ENCODE measurements around the gene ZBTB12. TPM values are rescaled to one million over a fixed set of nuclear protein-coding genes. Genes with fewer than 3 reads are reported as not detected.
A peak's percentile ranks its signal among the peaks of the same experiment; 100 is the strongest.
"Not testable (repeated sequence)": the region's sequence is repeated elsewhere in the genome, so short reads cannot be mapped to it uniquely, and the experiment has no call there.

Gene ZBTB12
- total RNA-seq, 1 donor from 2014 or later = 8.4 TPM

GRCh38 chr6:31927863-31928671 lies 26.2 kb upstream of the ZBTB12 start:
- intact Hi-C loops (cut with DNase I) = no loop called here
- DNase-seq (ENCODE audit: low spot score) = no peak
- ATAC-seq = peak; percentile 42

- intact Hi-C loops (cut with DNase I) = no loop called here
- peak; percentile 36 for ATAC-seq
- no peak for DNase-seq (ENCODE audit: low spot score)
These were observed 25.5 kb upstream of the ZBTB12 start, which contains the start of gene C2 for GRCh38 chr6:31927242-31927862. Gene C2 (plus strand): TSS chr6:31927717. CDS start chr6:31927753, 36 bp downstream.

- DNase-seq (ENCODE audit: low spot score) = no peak
These were observed 21.1 kb upstream of the ZBTB12 start for GRCh38 chr6:31922942-31923341.

GRCh38 chr6:31920811-31921210 lies 18.9 kb upstream of the ZBTB12 start:
- intact Hi-C loops (cut with DNase I) = no loop called here
- no peak for DNase-seq (ENCODE audit: low spot score)
- no peak for ATAC-seq

More at GRCh38 chr6:31922942-31923341, 21.1 kb upstream of the ZBTB12 start:
- ATAC-seq = no peak
- intact Hi-C loops (cut with DNase I) = no loop called here

GRCh38 chr6:31919624-31920303 lies 17.9 kb upstream of the ZBTB12 start:
- intact Hi-C loops (cut with DNase I) = no loop called here

GRCh38 chr6:31918069-31918720 lies 16.3 kb upstream of the ZBTB12 start:
- ATAC-seq (no peak), DNase-seq (ENCODE audit: low spot score) (no peak)
- intact Hi-C loops (cut with DNase I) = no loop called here

More at GRCh38 chr6:31919624-31920303, 17.9 kb upstream of the ZBTB12 start:
- ATAC-seq (no peak), DNase-seq (ENCODE audit: low spot score) (no peak)

- DNase-seq (ENCODE audit: low spot score) = no peak
- ATAC-seq = no peak
- intact Hi-C loops (cut with DNase I) = no loop called here
These were observed 13.9 kb upstream of the ZBTB12 start for GRCh38 chr6:31915756-31916155.

GRCh38 chr6:31915351-31915750 lies 13.5 kb upstream of the ZBTB12 start:
- intact Hi-C loops (cut with DNase I) = no loop called here
- ATAC-seq = no peak
- DNase-seq (ENCODE audit: low spot score) = no peak

GRCh38 chr6:31911826-31912585 lies 10.1 kb upstream of the ZBTB12 start:
- ATAC-seq = no peak
- no peak for DNase-seq (ENCODE audit: low spot score)
- intact Hi-C loops (cut with DNase I) = no loop called here

GRCh38 chr6:31909298-31909697 lies 7.4 kb upstream of the ZBTB12 start:
- DNase-seq (ENCODE audit: low spot score); intact Hi-C loops (cut with DNase I); ATAC-seq: not testable (repeated sequence)

GRCh38 chr6:31908791-31909190 lies 6.9 kb upstream of the ZBTB12 start:
- DNase-seq (ENCODE audit: low spot score) (no peak), ATAC-seq (no peak)
- intact Hi-C loops (cut with DNase I) = no loop called here

GRCh38 chr6:31908255-31908654 lies 6.4 kb upstream of the ZBTB12 start:
- intact Hi-C loops (cut with DNase I); ATAC-seq; DNase-seq (ENCODE audit: low spot score): not testable (repeated sequence)

- DNase-seq (ENCODE audit: low spot score) (no peak), ATAC-seq (no peak)
- intact Hi-C loops (cut with DNase I) = no loop called here
These were observed 5.4 kb upstream of the ZBTB12 start for GRCh38 chr6:31907158-31907813.

- intact Hi-C loops (cut with DNase I); ATAC-seq; DNase-seq (ENCODE audit: low spot score): not testable (repeated sequence)
These were observed 4.8 kb upstream of the ZBTB12 start for GRCh38 chr6:31906727-31907126.

- no peak for DNase-seq (ENCODE audit: low spot score)
- intact Hi-C loops (cut with DNase I) = no loop called here
- no peak for ATAC-seq
These were observed 4.2 kb upstream of the ZBTB12 start for GRCh38 chr6:31906122-31906521.

GRCh38 chr6:31905041-31905440 lies 3.2 kb upstream of the ZBTB12 start:
- DNase-seq (ENCODE audit: low spot score) (no peak), ATAC-seq (no peak)
- intact Hi-C loops (cut with DNase I) = no loop called here

- no peak for DNase-seq (ENCODE audit: low spot score)
- intact Hi-C loops (cut with DNase I) = loop anchor here (5.0 kb wide), 1 partner anchor 48 kb away; no protein-coding TSS in a partner anchor
- ATAC-seq = no peak
These were observed 2.1 kb upstream of the ZBTB12 start for GRCh38 chr6:31903957-31904356.

- DNase-seq (ENCODE audit: low spot score) = peak; percentile 88
- intact Hi-C loops (cut with DNase I) = loop anchor here (5.0 kb wide), 1 partner anchor 51 kb away; no protein-coding TSS in a partner anchor
- peak; percentile 61 for ATAC-seq
These were observed 402 bp downstream of the ZBTB12 start for GRCh38 chr6:31901415-31901952.
